Activated T-cell treated with anti-CD3 and anti-CD28 coated beads, Interleukin-2, amount 50 U/mL, for 48 hours (primary cell): Measurements from ENCODE around the gene CRYGN.

ENCODE experiments used
- DNase-seq, 2 experiments: peaks; one replicate each; pipeline ENCODE4 v3.0.0-alpha.2; 2020

The CRYGN gene

GRCh38 chr7:151389096-151389767 lies 50.7 kb downstream of the CRYGN start:
- no peak for DNase-seq

- DNase-seq = no peak
These were observed 51.5 kb downstream of the CRYGN start for GRCh38 chr7:151388430-151388829.

- no peak for DNase-seq
These were observed 52.0 kb downstream of the CRYGN start for GRCh38 chr7:151388007-151388297.

- no peak for DNase-seq
These were observed 52.6 kb downstream of the CRYGN start for GRCh38 chr7:151387161-151388006.

GRCh38 chr7:151386301-151387160 lies 53.4 kb downstream of the CRYGN start:
- DNase-seq = no peak

- DNase-seq = no peak
These were observed 54.2 kb downstream of the CRYGN start for GRCh38 chr7:151385626-151386300.

GRCh38 chr7:151384776-151385625 lies 54.9 kb downstream of the CRYGN start:
- no peak for DNase-seq

GRCh38 chr7:151384352-151384697 lies 55.6 kb downstream of the CRYGN start:
- no peak for DNase-seq

GRCh38 chr7:151383638-151384351 lies 56.1 kb downstream of the CRYGN start:
- DNase-seq = no peak

- peak in 1 of 2 experiments; percentile 29 for DNase-seq
These were observed 57.7 kb downstream of the CRYGN start for GRCh38 chr7:151382079-151382885.

GRCh38 chr7:151381348-151382078 lies 58.4 kb downstream of the CRYGN start:
- DNase-seq = peak; percentile 30 to 43

- DNase-seq = no peak
These were observed 58.9 kb downstream of the CRYGN start for GRCh38 chr7:151381098-151381347.

- DNase-seq = no peak
These were observed 59.5 kb downstream of the CRYGN start for GRCh38 chr7:151380199-151381097.

- DNase-seq = no peak
These were observed 60.3 kb downstream of the CRYGN start for GRCh38 chr7:151379534-151380198.

GRCh38 chr7:151379193-151379520 lies 60.8 kb downstream of the CRYGN start:
- no peak for DNase-seq
